Endothelial cell of umbilical vein (primary cell): ENCODE results near the gene TRIP13. TPM values are rescaled to one million over a fixed set of nuclear protein-coding genes. Genes with fewer than 3 reads are reported as not detected.

Experiments used
- BruUV-seq: library from RNA; stranded (reverse); fragments of 400-500 nt; replicated peaks from 2 replicates; lab custom pipeline; 2021; lab: Mats Ljungman, UMichigan
- CTCF ChIA-PET: fragments of 300-600, 350-600 bp; sonication (Branson Sonifier 250); formaldehyde crosslinking; loops from one replicate; lab custom pipeline; 2021; ENCODE audit warnings: antibody characterized with exemption, inconsistent platforms; lab: Charles Lee
- POLR2A ChIA-PET: fragments of 300-600, 350-600 bp; sonication (Branson Sonifier 250); formaldehyde crosslinking; loops from one replicate; lab custom pipeline; 2021; ENCODE audit warnings: antibody characterized with exemption, inconsistent platforms; lab: Charles Lee
- DNase-seq: peaks from one replicate; pipeline ENCODE4 v3.0.0-alpha.2; 2011; ENCODE audit warnings: low read depth, low spot score
- FAIRE-seq: peaks from 2 replicates; lab custom pipeline; 2011; peaks lifted over from hg19 to GRCh38; lab: Jason Lieb, UNC
- H2AFZ ChIP-seq: 2 replicates; pipeline ENCODE4 v1.6.0; 2012; ENCODE audit warnings: low read depth, low read length, control low read depth, inconsistent platforms
- H3K27ac ChIP-seq: 2 replicates; pipeline ENCODE4 v1.5.1; 2011; ENCODE audit warnings: low read depth, mild to moderate bottlenecking, control low read depth, low read length, moderate library complexity; ENCODE audit not compliant: insufficient read depth
- H3K27me3 ChIP-seq, 2 experiments: 2 replicates each; pipeline versions ENCODE4 v1.6.0 to v1.6.1; 2011; ENCODE audit warnings: low read length in 2 of 2, mixed read lengths in 1 of 2; ENCODE audit not compliant: control insufficient read depth in 2 of 2, insufficient read depth in 2 of 2
- H3K36me3 ChIP-seq, 2 experiments: 2 replicates in 1 of 2; 3 replicates in 1 of 2; pipeline ENCODE4 v1.5.1; 2011; ENCODE audit warnings: low read length in 2 of 2, mild to moderate bottlenecking in 1 of 2, moderate library complexity in 1 of 2; ENCODE audit not compliant: control insufficient read depth in 2 of 2, insufficient read depth in 2 of 2; ENCODE audit errors: extremely low read depth in 1 of 2
- H3K4me1 ChIP-seq: 3 replicates; pipeline ENCODE4 v1.5.1; 2011; ENCODE audit warnings: mild to moderate bottlenecking, low read length; ENCODE audit not compliant: control insufficient read depth, insufficient read depth; ENCODE audit errors: extremely low read depth
- H3K4me2 ChIP-seq: 2 replicates; pipeline ENCODE4 v1.6.1; 2011; ENCODE audit warnings: low read length, control low read depth, mixed read lengths; ENCODE audit not compliant: insufficient read depth
- H3K4me3 ChIP-seq, 3 experiments: fragments of 200-600 bp in 1 of 3; sonication (generic), shearing (Covaris generic) in 1 of 3; replicated peaks in 1 of 3; 2 replicates each; pipeline ENCODE4 v1.5.1; 2011 to 2016; ENCODE audit warnings: control low read depth in 3 of 3, low read length in 3 of 3, mild to moderate bottlenecking in 2 of 3, inconsistent platforms in 1 of 3, low read depth in 1 of 3, moderate library complexity in 1 of 3; ENCODE audit not compliant: insufficient read depth in 1 of 3
- H3K79me2 ChIP-seq: 2 replicates; pipeline ENCODE4 v1.6.0; 2012; ENCODE audit warnings: low read length, inconsistent platforms; ENCODE audit not compliant: control insufficient read depth, insufficient read depth
- H3K9ac ChIP-seq: replicated peaks from 2 replicates; pipeline ENCODE3; 2011; ENCODE audit warnings: low read length, control low read depth; ENCODE audit not compliant: insufficient read depth; ENCODE audit errors: extremely low read depth
- H3K9me1 ChIP-seq: replicated peaks from 3 replicates; pipeline ENCODE4 v1.6.0; 2011; ENCODE audit warnings: mild to moderate bottlenecking, low read length; ENCODE audit not compliant: control insufficient read depth, insufficient read depth; ENCODE audit errors: extremely low read depth
- H3K9me3 ChIP-seq: replicated peaks from 2 replicates; pipeline ENCODE4 v1.5.1; 2012; ENCODE audit warnings: low read length, inconsistent platforms; ENCODE audit not compliant: control insufficient read depth, insufficient read depth
- H4K20me1 ChIP-seq: replicated peaks from 2 replicates; pipeline ENCODE3; 2011; ENCODE audit warnings: mild to moderate bottlenecking, low read length; ENCODE audit not compliant: control insufficient read depth, insufficient read depth; ENCODE audit errors: extremely low read depth
- EZH2 ChIP-seq: IDR thresholded peaks from 2 replicates; pipeline ENCODE4 v1.6.1; 2012; ENCODE audit warnings: borderline replicate concordance, low read depth, mild to moderate bottlenecking, moderate library complexity, low read length, inconsistent platforms; ENCODE audit not compliant: severe bottlenecking
- FOS ChIP-seq: IDR thresholded peaks from 2 replicates; pipeline ENCODE4 v1.6.1; 2011; ENCODE audit warnings: mild to moderate bottlenecking, low read length, moderate library complexity, borderline replicate concordance; ENCODE audit not compliant: insufficient read depth
- GATA2 ChIP-seq: IDR thresholded peaks from 2 replicates; pipeline ENCODE4 v1.7.0; 2011; ENCODE audit warnings: low read depth, mild to moderate bottlenecking, moderate library complexity, mixed read lengths, low read length; ENCODE audit not compliant: insufficient read length, insufficient read depth
- JUN ChIP-seq: IDR thresholded peaks from 2 replicates; pipeline ENCODE4 v1.6.1; 2011; ENCODE audit warnings: borderline replicate concordance, low read depth; ENCODE audit not compliant: insufficient read length, insufficient read depth
- MYC ChIP-seq: IDR thresholded peaks from one replicate; pipeline ENCODE4 v1.6.1; 2011; ENCODE audit warnings: mild to moderate bottlenecking, low read depth, low read length
- POLR2A ChIP-seq: IDR thresholded peaks from 2 replicates; pipeline ENCODE4 v1.6.1; 2012; ENCODE audit warnings: low read depth, mild to moderate bottlenecking, control low read depth, low read length
- POLR2AphosphoS5 ChIP-seq: IDR thresholded peaks from 2 replicates; pipeline ENCODE4 v1.6.1; 2012; ENCODE audit warnings: low read depth, mild to moderate bottlenecking, control low read depth, low read length, moderate library complexity; ENCODE audit not compliant: insufficient read depth
- dilution Hi-C: fragments of 300-500 bp; cut with MboI; formaldehyde crosslinking; loops from one replicate; pipeline ENCODE4 v1.15.0; 2019; ENCODE audit warnings: low sequenced_read_pairs; ENCODE audit not compliant: extremely low pct_ligation_motif_present
- intact Hi-C: fragments of 100-400 bp; cut with micrococcal nuclease; formaldehyde crosslinking; loops from one replicate; pipeline ENCODE4 v1.10.0; 2022
- polyA plus RNA-seq, 4 experiments: library from polyadenylated mRNA; depleted of rRNA in 3 of 4; stranded (reverse) in 3 of 4; unstranded in 1 of 4; fragments of >200 nt; gene quantifications; 2 replicates each; pipeline versions ENCODE4 v1.2.1 to v1.2.3, GENCODE V29; 2011 to 2012; ENCODE audit warnings: missing spikeins in 1 of 4
- total RNA-seq: library from RNA; stranded (reverse); gene quantifications from 2 replicates; pipeline ENCODE4 v1.2.3, GENCODE V29; 2021
- TF ChIP-seq, protein P1 (sequence below): IDR thresholded peaks from 2 replicates; pipeline ENCODE4 v1.6.1; 2011; ENCODE audit not compliant: insufficient read depth, insufficient read length
- TF ChIP-seq, protein P2 (sequence below), 2 donors: IDR thresholded peaks; 1 replicate in 1 of 2; 2 replicates in 1 of 2; pipeline ENCODE4 v1.5.1; 2011; ENCODE audit warnings: low read length in 2 of 2, mild to moderate bottlenecking in 2 of 2, moderate library complexity in 2 of 2, control low read depth in 1 of 2, inconsistent platforms in 1 of 2, low read depth in 1 of 2; ENCODE audit not compliant: insufficient read depth in 1 of 2; ENCODE audit errors: extremely low read depth in 1 of 2

Gene TRIP13
- total and polyA plus RNA-seq, 2 donors (not counting 3 experiments of a cell fraction or from before 2014, with no cell fraction given), result 17.4 to 39.0 TPM

DNA sequence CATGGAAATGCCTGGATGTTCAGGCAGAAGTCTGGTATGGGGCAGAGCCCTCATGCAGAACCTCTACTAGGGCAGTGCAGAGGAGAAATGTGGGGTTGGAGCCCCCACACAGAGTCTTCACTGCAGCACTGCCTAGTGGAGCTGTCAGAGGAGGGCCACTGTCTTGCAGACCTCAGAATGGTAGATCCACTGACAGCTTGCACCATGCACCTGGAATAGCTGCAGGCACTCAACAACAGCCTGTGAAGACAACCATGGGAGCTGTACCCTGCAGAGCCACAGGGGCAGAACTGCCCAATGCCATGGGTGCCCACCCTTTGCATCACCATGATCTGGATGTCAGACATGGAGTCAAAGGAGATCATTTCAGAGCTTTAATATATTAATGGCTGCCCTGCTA lies 36.9 kb downstream of the TRIP13 start:
- dilution Hi-C loops (no loop called here), intact Hi-C loops (no loop called here)
- Histone ChIP-seq H3K36me3 (no peaks in the 10 kb centered on the region), H3K9me1 (no peaks in the 10 kb centered on the region), H3K27me3 (peaks cover 2 to 10% of the 10 kb centered on the region in 2 experiments), H3K27ac (no peak overlapping the region), H4K20me1 (no peaks in the 10 kb centered on the region), H3K9ac (no peak overlapping the region), H3K9me3 (no peaks in the 10 kb centered on the region), H3K4me1 (peaks cover 4% of the 10 kb centered on the region), H2AFZ (no peak overlapping the region), H3K79me2 (no peaks in the 10 kb centered on the region), H3K4me2 (no peak overlapping the region), H3K4me3 (no peak overlapping the region)
- no peak for TF ChIP-seq GATA2
- no peak for TF ChIP-seq MYC
- TF ChIP-seq, protein P1, sequence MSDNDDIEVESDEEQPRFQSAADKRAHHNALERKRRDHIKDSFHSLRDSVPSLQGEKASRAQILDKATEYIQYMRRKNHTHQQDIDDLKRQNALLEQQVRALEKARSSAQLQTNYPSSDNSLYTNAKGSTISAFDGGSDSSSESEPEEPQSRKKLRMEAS, result no peak
- no peak for TF ChIP-seq EZH2
- TF ChIP-seq FOS, result no peak
- TF ChIP-seq POLR2AphosphoS5, result no peak
- no peak for FAIRE-seq
- ChIA-PET POLR2A (no interaction called here), CTCF (no interaction called here)
- DNase-seq, result no peak
- no TSS peak for BruUV-seq

- no peaks in the 10 kb centered on the region for H3K79me2 ChIP-seq
- H3K27me3 ChIP-seq, result peaks cover 2 to 7% of the 10 kb centered on the region in 2 experiments
- H3K9ac ChIP-seq, result no peak overlapping the region
- dilution Hi-C loops, result no loop called here
- H3K4me3 ChIP-seq, result no peak overlapping the region
- no peaks in the 10 kb centered on the region for H3K9me1 ChIP-seq
- H3K27ac ChIP-seq, result no peak overlapping the region
- ChIA-PET POLR2A (no interaction called here), CTCF (interaction anchor here (0.9 to 2.2 kb wide), 3 partner anchors 26 to 243 kb away, joined by 3 to 9 read pairs (median 6); no protein-coding TSS in a partner anchor)
- H3K9me3 ChIP-seq, result no peaks in the 10 kb centered on the region
- H3K4me2 ChIP-seq, result no peak overlapping the region
- FAIRE-seq (no peak), DNase-seq (no peak)
- BruUV-seq, result no TSS peak
- no peak overlapping the region for H2AFZ ChIP-seq
- no peaks in the 10 kb centered on the region for H4K20me1 ChIP-seq
- intact Hi-C loops, result no loop called here
- peaks cover 4% of the 10 kb centered on the region for H3K4me1 ChIP-seq
- TF ChIP-seq, protein P1, result no peak
- TF ChIP-seq POLR2AphosphoS5 (no peak), POLR2A (no peak), MYC (no peak), GATA2 (no peak), EZH2 (no peak), JUN (no peak), FOS (no peak)
- TF ChIP-seq, protein P2, sequence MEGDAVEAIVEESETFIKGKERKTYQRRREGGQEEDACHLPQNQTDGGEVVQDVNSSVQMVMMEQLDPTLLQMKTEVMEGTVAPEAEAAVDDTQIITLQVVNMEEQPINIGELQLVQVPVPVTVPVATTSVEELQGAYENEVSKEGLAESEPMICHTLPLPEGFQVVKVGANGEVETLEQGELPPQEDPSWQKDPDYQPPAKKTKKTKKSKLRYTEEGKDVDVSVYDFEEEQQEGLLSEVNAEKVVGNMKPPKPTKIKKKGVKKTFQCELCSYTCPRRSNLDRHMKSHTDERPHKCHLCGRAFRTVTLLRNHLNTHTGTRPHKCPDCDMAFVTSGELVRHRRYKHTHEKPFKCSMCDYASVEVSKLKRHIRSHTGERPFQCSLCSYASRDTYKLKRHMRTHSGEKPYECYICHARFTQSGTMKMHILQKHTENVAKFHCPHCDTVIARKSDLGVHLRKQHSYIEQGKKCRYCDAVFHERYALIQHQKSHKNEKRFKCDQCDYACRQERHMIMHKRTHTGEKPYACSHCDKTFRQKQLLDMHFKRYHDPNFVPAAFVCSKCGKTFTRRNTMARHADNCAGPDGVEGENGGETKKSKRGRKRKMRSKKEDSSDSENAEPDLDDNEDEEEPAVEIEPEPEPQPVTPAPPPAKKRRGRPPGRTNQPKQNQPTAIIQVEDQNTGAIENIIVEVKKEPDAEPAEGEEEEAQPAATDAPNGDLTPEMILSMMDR (IDR thresholded peaks at IDR 0.05; ENCODE audit: extremely low read depth in 1 of 2, insufficient read depth in 1 of 2, low read depth in 1 of 2, low read length in 2 of 2), result no peak
- H3K36me3 ChIP-seq, result no peaks in the 10 kb centered on the region
Observed at GRCh38 chr5:930866-931265, 38.2 kb downstream of the TRIP13 start.
